Measurements from ENCODE around the gene VAC14. TPM values are rescaled to one million over a fixed set of nuclear protein-coding genes. Genes with fewer than 3 reads are reported as not detected.

The VAC14 gene
- polyA plus RNA-seq, 3 donors, result 20.7 to 49.4 (median 31.1) TPM

DNA sequence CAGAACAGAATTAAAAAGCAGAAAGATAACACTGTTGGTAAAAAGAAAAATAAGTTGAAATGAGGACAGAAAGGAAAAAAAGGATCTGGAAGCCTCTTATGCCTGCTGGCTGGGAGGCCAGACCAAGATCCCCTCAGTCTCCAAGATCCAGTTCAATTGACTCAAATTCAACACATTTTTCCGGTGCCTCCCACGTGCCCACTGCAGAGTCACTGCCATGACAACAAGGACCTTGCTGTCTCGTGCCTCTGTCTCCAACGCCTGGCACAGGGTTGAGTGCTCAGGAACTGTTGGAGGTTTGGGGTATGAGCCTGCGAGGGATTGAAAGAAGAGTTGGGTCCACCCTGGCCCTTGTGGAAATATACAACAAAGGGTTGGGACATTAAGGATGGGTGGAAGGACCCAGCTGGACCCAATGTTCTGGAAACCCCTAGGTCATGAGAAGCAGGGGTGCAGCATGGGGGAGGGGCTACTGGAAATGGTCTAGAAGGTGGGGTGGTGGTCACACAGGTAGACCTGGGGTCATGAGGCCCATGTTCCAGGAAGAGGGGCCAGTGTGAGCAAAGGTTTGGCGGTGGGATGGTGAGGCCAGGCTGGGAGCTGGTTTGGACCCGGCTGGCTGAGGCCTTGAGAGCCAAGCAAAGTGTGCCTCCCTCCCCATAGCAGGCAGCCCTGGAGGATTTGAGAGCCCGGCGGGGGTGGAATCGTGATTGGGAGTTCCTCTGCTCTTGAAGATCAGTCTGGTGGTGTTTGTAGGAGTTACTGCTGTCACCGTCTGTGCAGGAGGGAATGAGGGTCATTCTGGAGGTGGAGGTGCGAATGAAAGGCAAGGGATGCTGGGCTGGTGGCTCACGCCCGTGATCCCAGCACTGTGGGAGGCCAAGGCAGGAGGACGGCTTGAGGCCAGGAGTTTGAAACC lies 153.3 kb downstream of the VAC14 start:
- H3K27me3 ChIP-seq (ENCODE audit: control insufficient read depth in 2 of 2, insufficient read depth in 2 of 2, low read length in 2 of 2), result no peaks in the 10 kb centered on the region
- no peaks in the 10 kb centered on the region for H3K9me3 ChIP-seq (replicated peaks in 1 of 2; ENCODE audit: control insufficient read depth in 1 of 2, insufficient read depth in 1 of 2, low read length in 2 of 2)
- no peaks in the 10 kb centered on the region for H3K4me1 ChIP-seq (ENCODE audit: control insufficient read depth in 1 of 2, insufficient read depth in 2 of 2, low read length in 2 of 2)
- DNase-seq, result no peak
- TF ChIP-seq, protein P1, sequence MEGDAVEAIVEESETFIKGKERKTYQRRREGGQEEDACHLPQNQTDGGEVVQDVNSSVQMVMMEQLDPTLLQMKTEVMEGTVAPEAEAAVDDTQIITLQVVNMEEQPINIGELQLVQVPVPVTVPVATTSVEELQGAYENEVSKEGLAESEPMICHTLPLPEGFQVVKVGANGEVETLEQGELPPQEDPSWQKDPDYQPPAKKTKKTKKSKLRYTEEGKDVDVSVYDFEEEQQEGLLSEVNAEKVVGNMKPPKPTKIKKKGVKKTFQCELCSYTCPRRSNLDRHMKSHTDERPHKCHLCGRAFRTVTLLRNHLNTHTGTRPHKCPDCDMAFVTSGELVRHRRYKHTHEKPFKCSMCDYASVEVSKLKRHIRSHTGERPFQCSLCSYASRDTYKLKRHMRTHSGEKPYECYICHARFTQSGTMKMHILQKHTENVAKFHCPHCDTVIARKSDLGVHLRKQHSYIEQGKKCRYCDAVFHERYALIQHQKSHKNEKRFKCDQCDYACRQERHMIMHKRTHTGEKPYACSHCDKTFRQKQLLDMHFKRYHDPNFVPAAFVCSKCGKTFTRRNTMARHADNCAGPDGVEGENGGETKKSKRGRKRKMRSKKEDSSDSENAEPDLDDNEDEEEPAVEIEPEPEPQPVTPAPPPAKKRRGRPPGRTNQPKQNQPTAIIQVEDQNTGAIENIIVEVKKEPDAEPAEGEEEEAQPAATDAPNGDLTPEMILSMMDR (IDR thresholded peaks at IDR 0.05), result no peak
- no peaks in the 10 kb centered on the region for H3K79me2 ChIP-seq (ENCODE audit: insufficient read depth, low read length)
- no peaks in the 10 kb centered on the region for H3K4me1 Mint-ChIP-seq
- no peak overlapping the region for H3K4me3 Mint-ChIP-seq
- H4K20me1 ChIP-seq (ENCODE audit: insufficient read depth, low read length), result no peaks in the 10 kb centered on the region
- no peak overlapping the region for H3K27ac ChIP-seq (ENCODE audit: low read depth in 1 of 2, low read length in 2 of 2)
- H3K27me3 Mint-ChIP-seq (ENCODE audit: low read depth in 3 of 3), result peaks cover 4 to 9% (median 7%) of the 10 kb centered on the region in 3 donors
- no peaks in the 10 kb centered on the region for H3K36me3 Mint-ChIP-seq
- H3K36me3 ChIP-seq (replicated peaks in 1 of 2; ENCODE audit: control insufficient read depth in 1 of 2, insufficient read depth in 2 of 2, low read length in 2 of 2), result no peaks in the 10 kb centered on the region
- peaks cover 0 to 3% (median 0%) of the 10 kb centered on the region in 7 donors for H3K9me3 Mint-ChIP-seq
- no peak overlapping the region for H3K9ac ChIP-seq (ENCODE audit: insufficient read depth, low read length, poor library complexity, severe bottlenecking)
- WGBS (ENCODE audit: insufficient coverage), result 95% methylated on average over 14 of the region's 15 CpGs
- intact Hi-C loops (cut with micrococcal nuclease), result no loop called here
- no peak overlapping the region for H3K4me2 ChIP-seq (replicated peaks; ENCODE audit: extremely low read depth, low read length, poor library complexity, severe bottlenecking)
- H3K4me3 ChIP-seq (replicated peaks in 1 of 3; ENCODE audit: low read depth in 2 of 3, low read length in 3 of 3), result no peak overlapping the region
- no peak overlapping the region for H3K27ac Mint-ChIP-seq
- no peak overlapping the region for H2AFZ ChIP-seq (ENCODE audit: insufficient read depth, low read depth, low read length, poor library complexity, severe bottlenecking)

GRCh38 chr16:70646260-70647241 lies 154.4 kb downstream of the VAC14 start, which contains the start of gene IL34:
Gene IL34 (plus strand): TSS chr16:70646559. CDS start chr16:70646948, 389 bp downstream.
- Mint-ChIP-seq H3K27ac (no peak within 1 kb of the TSS), H3K36me3 (no peaks in the 10 kb centered on the region), H3K4me3 (no peak within 1 kb of the TSS), H3K4me1 (no peaks in the 10 kb centered on the region), H3K27me3 (ENCODE audit: low read depth in 3 of 3) (peaks cover 4 to 9% (median 4%) of the 10 kb centered on the region in 3 donors), H3K9me3 (peaks cover 0 to 3% (median 0%) of the 10 kb centered on the region in 7 donors)
- no peak for DNase-seq
- Histone ChIP-seq H3K27ac (ENCODE audit: low read depth in 1 of 2, low read length in 2 of 2) (no peak within 1 kb of the TSS), H4K20me1 (ENCODE audit: insufficient read depth, low read length) (no peaks in the 10 kb centered on the region), H3K4me1 (ENCODE audit: control insufficient read depth in 1 of 2, insufficient read depth in 2 of 2, low read length in 2 of 2) (no peaks in the 10 kb centered on the region), H3K9me3 (replicated peaks in 1 of 2; ENCODE audit: control insufficient read depth in 1 of 2, insufficient read depth in 1 of 2, low read length in 2 of 2) (no peaks in the 10 kb centered on the region), H3K9ac (ENCODE audit: insufficient read depth, low read length, poor library complexity, severe bottlenecking) (no peak within 1 kb of the TSS), H3K27me3 (ENCODE audit: control insufficient read depth in 2 of 2, insufficient read depth in 2 of 2, low read length in 2 of 2) (no peaks in the 10 kb centered on the region), H3K36me3 (replicated peaks in 1 of 2; ENCODE audit: control insufficient read depth in 1 of 2, insufficient read depth in 2 of 2, low read length in 2 of 2) (no peaks in the 10 kb centered on the region), H3K4me2 (replicated peaks; ENCODE audit: extremely low read depth, low read length, poor library complexity, severe bottlenecking) (no peak within 1 kb of the TSS), H3K79me2 (ENCODE audit: insufficient read depth, low read length) (no peaks in the 10 kb centered on the region), H3K4me3 (replicated peaks in 1 of 3; ENCODE audit: low read depth in 2 of 3, low read length in 3 of 3) (no peak within 1 kb of the TSS), H2AFZ (ENCODE audit: insufficient read depth, low read depth, low read length, poor library complexity, severe bottlenecking) (no peak within 1 kb of the TSS)
- TF ChIP-seq, protein P1 (IDR thresholded peaks at IDR 0.05), result no peak
- 95% methylated on average over 26 of the region's 39 CpGs for WGBS (ENCODE audit: insufficient coverage)
- intact Hi-C loops (cut with micrococcal nuclease), result no loop called here
